Measurements from ENCODE around the gene ZNHIT1. TPM values are rescaled to one million over a fixed set of nuclear protein-coding genes. Genes with fewer than 3 reads are reported as not detected.

The ZNHIT1 gene
- total RNA-seq, 1 donor from 2014 or later, result 55.4 TPM

DNA sequence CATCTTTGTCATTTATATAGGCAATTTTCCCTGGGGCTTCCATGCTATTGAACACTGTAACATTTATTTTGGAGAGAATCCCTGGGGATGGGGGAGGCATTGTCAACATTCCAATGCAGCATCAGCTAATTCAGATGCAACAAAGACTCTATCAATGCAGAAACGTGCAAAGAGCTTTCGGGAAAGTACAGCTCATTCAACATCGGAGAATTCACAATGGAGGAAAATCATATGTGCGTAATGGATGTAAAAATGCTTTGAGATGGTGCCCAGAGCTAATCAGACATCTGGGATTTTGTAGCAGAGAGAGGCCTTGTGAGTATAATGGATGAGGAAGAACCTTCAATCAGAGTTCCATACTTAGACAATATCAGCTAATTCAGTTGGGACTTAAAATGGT, 55.2 kb downstream of the ZNHIT1 start:
- no peak overlapping the region for H3K4me3 ChIP-seq
- no peaks in the 10 kb centered on the region for H3K4me1 ChIP-seq
- peaks cover 7% of the 10 kb centered on the region for H3K27me3 ChIP-seq (ENCODE audit: low read depth)
- no peak overlapping the region for H3K27ac ChIP-seq
- no peaks in the 10 kb centered on the region for H3K9me3 ChIP-seq
- no peak for DNase-seq
- no peaks in the 10 kb centered on the region for H3K36me3 ChIP-seq
- ATAC-seq, result no peak
- intact Hi-C loops (cut with DNase I), result no loop called here
- TF ChIP-seq, protein P1, sequence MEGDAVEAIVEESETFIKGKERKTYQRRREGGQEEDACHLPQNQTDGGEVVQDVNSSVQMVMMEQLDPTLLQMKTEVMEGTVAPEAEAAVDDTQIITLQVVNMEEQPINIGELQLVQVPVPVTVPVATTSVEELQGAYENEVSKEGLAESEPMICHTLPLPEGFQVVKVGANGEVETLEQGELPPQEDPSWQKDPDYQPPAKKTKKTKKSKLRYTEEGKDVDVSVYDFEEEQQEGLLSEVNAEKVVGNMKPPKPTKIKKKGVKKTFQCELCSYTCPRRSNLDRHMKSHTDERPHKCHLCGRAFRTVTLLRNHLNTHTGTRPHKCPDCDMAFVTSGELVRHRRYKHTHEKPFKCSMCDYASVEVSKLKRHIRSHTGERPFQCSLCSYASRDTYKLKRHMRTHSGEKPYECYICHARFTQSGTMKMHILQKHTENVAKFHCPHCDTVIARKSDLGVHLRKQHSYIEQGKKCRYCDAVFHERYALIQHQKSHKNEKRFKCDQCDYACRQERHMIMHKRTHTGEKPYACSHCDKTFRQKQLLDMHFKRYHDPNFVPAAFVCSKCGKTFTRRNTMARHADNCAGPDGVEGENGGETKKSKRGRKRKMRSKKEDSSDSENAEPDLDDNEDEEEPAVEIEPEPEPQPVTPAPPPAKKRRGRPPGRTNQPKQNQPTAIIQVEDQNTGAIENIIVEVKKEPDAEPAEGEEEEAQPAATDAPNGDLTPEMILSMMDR (IDR thresholded peaks at IDR 0.05), result no peak

Other genes with a start within 250 kb of the ZNHIT1 start
- gene MUC12, start 248.6 kb upstream of the ZNHIT1 start, total RNA-seq, result 1.2 TPM
- gene MUC17, start 198.1 kb upstream of the ZNHIT1 start, total RNA-seq, result not detected
- 61.9 TPM for gene TRIM56, start 132.7 kb upstream of the ZNHIT1 start, total RNA-seq
- 15.4 TPM for gene SERPINE1, start 91.1 kb upstream of the ZNHIT1 start, total RNA-seq
- 28.4 TPM for gene AP1S1, start 63.7 kb upstream of the ZNHIT1 start, total RNA-seq
- 0.15 TPM for gene VGF, start 52.6 kb upstream of the ZNHIT1 start, total RNA-seq
- not detected for gene NAT16, start 37.9 kb upstream of the ZNHIT1 start, total RNA-seq
- not detected for gene MOGAT3, start 17.1 kb upstream of the ZNHIT1 start, total RNA-seq
- gene PLOD3, start 584 bp upstream of the ZNHIT1 start, total RNA-seq, result 87.9 TPM
- gene CLDN15, start 19.6 kb downstream of the ZNHIT1 start, total RNA-seq, result 11.1 TPM
- gene FIS1, start 26.9 kb downstream of the ZNHIT1 start, total RNA-seq, result 133 TPM
- gene IFT22, start 103.6 kb downstream of the ZNHIT1 start, total RNA-seq, result 19.4 TPM
- 0.24 TPM for gene COL26A1, start 144.7 kb downstream of the ZNHIT1 start, total RNA-seq

Data from lower lobe of right lung (tissue), 2 donors.